OCI-LY1 (cell line): ENCODE data around the gene CPLX1.

Source experiments
- H2AFZ ChIP-seq: fragments of 200-600 bp; sonication (generic), shearing (Covaris generic); 2 replicates; pipeline ENCODE4 v1.6.0; 2014; ENCODE audit warnings: antibody characterized with exemption, mild to moderate bottlenecking, low read length
- H3F3A ChIP-seq: fragments of 200-600 bp; sonication (generic), shearing (Covaris generic); 2 replicates; pipeline ENCODE4 v1.6.0; 2014; ENCODE audit warnings: mild to moderate bottlenecking, antibody characterized with exemption, low read length, moderate library complexity; ENCODE audit not compliant: insufficient read depth
- H3K27ac ChIP-seq: fragments of 200-600 bp; sonication (generic); 2 replicates; pipeline ENCODE4 v1.5.1; 2014; ENCODE audit warnings: low read length, mixed run types, mild to moderate bottlenecking, low read depth; ENCODE audit not compliant: poor library complexity, severe bottlenecking
- H3K27me3 ChIP-seq: fragments of 200-600 bp; sonication (generic); 2 replicates; pipeline ENCODE4 v1.6.0; 2014; ENCODE audit warnings: antibody characterized with exemption, mild to moderate bottlenecking, low read length, moderate library complexity; ENCODE audit not compliant: insufficient read depth
- H3K36me3 ChIP-seq: fragments of 200-600 bp; sonication (generic); 2 replicates; pipeline ENCODE4 v1.6.1; 2014; ENCODE audit warnings: mild to moderate bottlenecking, antibody characterized with exemption, low read length, moderate library complexity, mixed read lengths; ENCODE audit not compliant: insufficient read depth
- H3K4me1 ChIP-seq: fragments of 200-600 bp; sonication (generic); 2 replicates; pipeline ENCODE4 v1.5.1; 2014; ENCODE audit warnings: mild to moderate bottlenecking, low read length, moderate library complexity; ENCODE audit not compliant: insufficient read depth, severe bottlenecking
- H3K4me2 ChIP-seq: fragments of 200-600 bp; sonication (generic), shearing (Covaris generic); 2 replicates; pipeline ENCODE4 v1.6.1; 2014; ENCODE audit warnings: low read length
- H3K4me3 ChIP-seq: fragments of 200-600 bp; sonication (generic); 2 replicates; pipeline ENCODE4 v1.5.1; 2014; ENCODE audit warnings: low read length, low read depth, mild to moderate bottlenecking, mixed read lengths; ENCODE audit not compliant: poor library complexity, severe bottlenecking
- H3K79me2 ChIP-seq: fragments of 200-600 bp; shearing (Covaris generic); 2 replicates; pipeline ENCODE4 v1.6.1; 2016; ENCODE audit warnings: mixed run types, low read length, mixed read lengths; ENCODE audit not compliant: insufficient read depth
- H3K9ac ChIP-seq: fragments of 200-600 bp; sonication (generic), shearing (Covaris generic); 2 replicates; pipeline ENCODE4 v1.6.1; 2014; ENCODE audit warnings: mild to moderate bottlenecking, low read length, mixed read lengths
- H3K9me2 ChIP-seq: fragments of 200-600 bp; sonication (generic), shearing (Covaris generic); 2 replicates; pipeline ENCODE4 v1.6.1; 2014; ENCODE audit warnings: low read depth, mild to moderate bottlenecking, low read length, mixed read lengths
- H3K9me3 ChIP-seq: fragments of 200-600 bp; shearing (Covaris generic); 2 replicates; pipeline ENCODE4 v1.6.1; 2014; ENCODE audit warnings: low read length, mixed read lengths
- H4K20me1 ChIP-seq: fragments of 200-600 bp; sonication (generic), shearing (Covaris generic); 2 replicates; pipeline ENCODE4 v1.6.0; 2016; ENCODE audit warnings: mild to moderate bottlenecking, low read length; ENCODE audit not compliant: insufficient read depth
- CTCF ChIP-seq: fragments of 200-600 bp; sonication (generic), shearing (Covaris generic); IDR thresholded peaks from 2 replicates; pipeline ENCODE4 v1.5.1; 2017; ENCODE audit warnings: mild to moderate bottlenecking, antibody characterized with exemption, low read length, moderate library complexity, mixed read lengths
- EZH2 ChIP-seq: fragments of 200-600 bp; sonication (generic), shearing (Covaris generic); IDR thresholded peaks from 2 replicates; pipeline ENCODE4 v1.8.0; 2017; ENCODE audit warnings: borderline replicate concordance, mixed run types, mild to moderate bottlenecking, antibody characterized with exemption, low read length, moderate library complexity, mixed read lengths

The CPLX1 gene

GRCh38 chr4:790466-790820 is 35.5 kb downstream of the CPLX1 start:
- Histone ChIP-seq H3K9me3 (no peaks in the 10 kb centered on the region), H2AFZ (no peak overlapping the region), H3K4me2 (no peak overlapping the region), H3K27ac (no peak overlapping the region), H3K4me1 (peaks cover 32% of the 10 kb centered on the region), H3K36me3 (no peaks in the 10 kb centered on the region), H3K27me3 (no peaks in the 10 kb centered on the region), H3K4me3 (no peak overlapping the region), H4K20me1 (no peaks in the 10 kb centered on the region), H3K9ac (no peak overlapping the region), H3F3A (no peaks in the 10 kb centered on the region), H3K9me2 (no peaks in the 10 kb centered on the region), H3K79me2 (no peaks in the 10 kb centered on the region)
- no peak for TF ChIP-seq CTCF
- no peak for TF ChIP-seq EZH2

GRCh38 chr4:789571-790465 is 36.1 kb downstream of the CPLX1 start:
- Histone ChIP-seq H2AFZ (no peak overlapping the region), H3K27ac (no peak overlapping the region), H3K4me1 (peaks cover 26% of the 10 kb centered on the region), H3F3A (no peaks in the 10 kb centered on the region), H4K20me1 (no peaks in the 10 kb centered on the region), H3K4me3 (no peak overlapping the region), H3K27me3 (no peaks in the 10 kb centered on the region), H3K9me2 (no peaks in the 10 kb centered on the region), H3K9ac (no peak overlapping the region), H3K9me3 (no peaks in the 10 kb centered on the region), H3K79me2 (no peaks in the 10 kb centered on the region), H3K4me2 (no peak overlapping the region), H3K36me3 (no peaks in the 10 kb centered on the region)
- TF ChIP-seq EZH2 (no peak), CTCF (no peak)

GRCh38 chr4:788636-789297 is 37.2 kb downstream of the CPLX1 start:
- Histone ChIP-seq H3K27me3 (no peaks in the 10 kb centered on the region), H3F3A (no peaks in the 10 kb centered on the region), H3K9me2 (no peaks in the 10 kb centered on the region), H3K9ac (no peak overlapping the region), H3K4me2 (no peak overlapping the region), H3K36me3 (no peaks in the 10 kb centered on the region), H3K4me1 (peaks cover 15% of the 10 kb centered on the region), H3K4me3 (no peak overlapping the region), H4K20me1 (no peaks in the 10 kb centered on the region), H3K9me3 (no peaks in the 10 kb centered on the region), H3K27ac (no peak overlapping the region), H2AFZ (no peak overlapping the region), H3K79me2 (no peaks in the 10 kb centered on the region)
- no peak for TF ChIP-seq CTCF
- no peak for TF ChIP-seq EZH2
